Stimulated activated CD4-positive, alpha-beta T cell treated with anti-CD3 and anti-CD28 coated beads, Interleukin-2, amount 100 ng/mL, for 48 hours (primary cell): ENCODE measurements around the gene OLIG1.

Experiments
- DNase-seq, 2 donors: peaks; one replicate each; pipeline ENCODE4 v3.0.0-alpha.2; 2020

Gene OLIG1

GRCh38 chr21:33069994-33070743, at the start of gene OLIG1:
Gene OLIG1, plus strand, starts transcription at chr21:33070141. Its CDS starts 106 bp downstream, at chr21:33070247.
- peak; percentile 10 to 42 for DNase-seq

- no peak for DNase-seq
These were observed 49.3 kb upstream of the OLIG1 start for GRCh38 chr21:33020558-33021100.

GRCh38 chr21:33021150-33021549, 48.8 kb upstream of the OLIG1 start:
- no peak for DNase-seq

- DNase-seq = no peak
These were observed 48.3 kb upstream of the OLIG1 start for GRCh38 chr21:33021667-33022066.

GRCh38 chr21:33022489-33022827, 47.5 kb upstream of the OLIG1 start:
- no peak for DNase-seq

GRCh38 chr21:33022828-33023573, 46.9 kb upstream of the OLIG1 start:
- no peak for DNase-seq

GRCh38 chr21:33023574-33024200, 46.3 kb upstream of the OLIG1 start:
- peak in 1 of 2 donors; percentile 5 for DNase-seq

- DNase-seq = no peak
These were observed 45.5 kb upstream of the OLIG1 start for GRCh38 chr21:33024201-33025103.

GRCh38 chr21:33025106-33025488, 44.8 kb upstream of the OLIG1 start:
- no peak for DNase-seq

- no peak for DNase-seq
These were observed 44.2 kb upstream of the OLIG1 start, which contains the start of gene OLIG2 for GRCh38 chr21:33025489-33026442. Gene OLIG2, plus strand, starts transcription at chr21:33025935. Its CDS starts 928 bp downstream, at chr21:33026863.

GRCh38 chr21:33026443-33026858, 43.5 kb upstream of the OLIG1 start:
- DNase-seq = no peak

GRCh38 chr21:33026878-33027400, 43.0 kb upstream of the OLIG1 start:
- no peak for DNase-seq

GRCh38 chr21:33027401-33028286, 42.3 kb upstream of the OLIG1 start:
- DNase-seq = no peak

GRCh38 chr21:33028287-33028670, 41.7 kb upstream of the OLIG1 start:
- DNase-seq = no peak

- peak in 1 of 2 donors; percentile 18 for DNase-seq
These were observed 41.1 kb upstream of the OLIG1 start for GRCh38 chr21:33028773-33029384.

- DNase-seq = no peak
These were observed 40.5 kb upstream of the OLIG1 start for GRCh38 chr21:33029385-33029921.

- DNase-seq = no peak
These were observed 39.9 kb upstream of the OLIG1 start for GRCh38 chr21:33029975-33030461.

- no peak for DNase-seq
These were observed 39.3 kb upstream of the OLIG1 start for GRCh38 chr21:33030633-33031032.
